Measurements from ENCODE around the gene PTPRQ. TPM values are rescaled to one million over a fixed set of nuclear protein-coding genes. Genes with fewer than 3 reads are reported as not detected.

Gene PTPRQ
- total RNA-seq, 1 experiment from 2014 or later: not detected

- ATAC-seq (no peak), DNase-seq (ENCODE audit: low spot score) (no peak)
- H3K27ac Mint-ChIP-seq: no peak overlapping the region
- H3K36me3 Mint-ChIP-seq: no peaks in the 10 kb centered on the region
- CTCF ChIA-PET: no interaction called here
- no peaks in the 10 kb centered on the region for H3K9me3 Mint-ChIP-seq
- H3K4me1 Mint-ChIP-seq: peaks cover 3% of the 10 kb centered on the region; the same call in 1 of the 2 replicates
- H3K27me3 Mint-ChIP-seq (ENCODE audit: low read depth): no peaks in the 10 kb centered on the region
- POLR2A ChIA-PET: no interaction called here
- H3K4me3 Mint-ChIP-seq: no peak overlapping the region
- TF ChIP-seq ZNF671 (CRISPR knock-in tag; IDR thresholded peaks at IDR 0.05) (no peak), USF2 (CRISPR knock-in tag; IDR thresholded peaks at IDR 0.05) (no peak), IRF1 (CRISPR knock-in tag; IDR thresholded peaks at IDR 0.05) (no peak)
These were observed 176.2 kb downstream of the PTPRQ start for GRCh38 chr12:80620281-80620680.

GRCh38 chr12:80622271-80622670 is 178.2 kb downstream of the PTPRQ start:
- H3K27me3 Mint-ChIP-seq (ENCODE audit: low read depth): no peaks in the 10 kb centered on the region
- ATAC-seq: peak; percentile 50; the same call in 1 of the 2 replicates
- H3K36me3 Mint-ChIP-seq: no peaks in the 10 kb centered on the region
- H3K4me3 Mint-ChIP-seq: no peak overlapping the region
- TF ChIP-seq ZNF423 (CRISPR knock-in tag; IDR thresholded peaks at IDR 0.05) (no peak), ZNF671 (CRISPR knock-in tag; IDR thresholded peaks at IDR 0.05) (no peak), FOXK1 (CRISPR knock-in tag; IDR thresholded peaks at IDR 0.05) (no peak)
- CTCF ChIA-PET: interaction anchor here (0.9 to 2.8 kb wide), 2 partner anchors 11 to 13 kb away, joined by 3 to 16 read pairs; no protein-coding TSS in a partner anchor
- POLR2A ChIA-PET: no interaction called here
- H3K9me3 Mint-ChIP-seq: no peaks in the 10 kb centered on the region
- no peak overlapping the region for H3K27ac Mint-ChIP-seq
- H3K4me1 Mint-ChIP-seq: peaks cover 5% of the 10 kb centered on the region; the same call in 1 of the 2 replicates
- DNase-seq (ENCODE audit: low spot score): no peak

- TF ChIP-seq CTCF (IDR thresholded peaks at IDR 0.05): no peak
- TF ChIP-seq MYBL2 (CRISPR knock-in tag; IDR thresholded peaks at IDR 0.05): no peak
- TF ChIP-seq ZNF512 (CRISPR knock-in tag; IDR thresholded peaks at IDR 0.05; ENCODE audit: borderline replicate concordance): no peak
- TF ChIP-seq ESRRA (CRISPR knock-in tag; IDR thresholded peaks at IDR 0.05; ENCODE audit: borderline replicate concordance): no peak
- no peak for TF ChIP-seq KAT7 (CRISPR knock-in tag; IDR thresholded peaks at IDR 0.05; ENCODE audit: borderline replicate concordance)
- no peak for TF ChIP-seq CDX4 (CRISPR knock-in tag; IDR thresholded peaks at IDR 0.05; ENCODE audit: borderline replicate concordance)
- ChIA-PET POLR2A (no interaction called here), CTCF (no interaction called here)
- Mint-ChIP-seq H3K36me3 (no peaks in the 10 kb centered on the region), H3K4me3 (no peak overlapping the region), H3K9me3 (no peaks in the 10 kb centered on the region), H3K4me1 (peaks cover 10% of the 10 kb centered on the region), H3K27ac (no peak overlapping the region), H3K27me3 (ENCODE audit: low read depth) (no peaks in the 10 kb centered on the region)
- DNase-seq (ENCODE audit: low spot score): no peak
- no peak for ATAC-seq
These were observed 181.0 kb downstream of the PTPRQ start for GRCh38 chr12:80625051-80625450.

- H3K27ac Mint-ChIP-seq: no peak overlapping the region
- POLR2A ChIA-PET: no interaction called here
- H3K36me3 Mint-ChIP-seq: no peaks in the 10 kb centered on the region
- no peak for ATAC-seq
- no peak overlapping the region for H3K4me3 Mint-ChIP-seq
- no peaks in the 10 kb centered on the region for H3K27me3 Mint-ChIP-seq (ENCODE audit: low read depth)
- H3K4me1 Mint-ChIP-seq: peaks cover 10% of the 10 kb centered on the region
- CTCF ChIA-PET: interaction anchor here (1.6 kb wide), 1 partner anchor 18 kb away, joined by 3 read pairs; no protein-coding TSS in a partner anchor
- H3K9me3 Mint-ChIP-seq: no peaks in the 10 kb centered on the region
- DNase-seq (ENCODE audit: low spot score): no peak
- no peak for TF ChIP-seq SMAD4 (CRISPR knock-in tag; IDR thresholded peaks at IDR 0.05)
- TF ChIP-seq FOXK1 (CRISPR knock-in tag; IDR thresholded peaks at IDR 0.05): no peak
- TF ChIP-seq GTF2I (CRISPR knock-in tag; conservative IDR thresholded peaks at IDR 0.05): no peak
- TF ChIP-seq ZNF425 (CRISPR knock-in tag; conservative IDR thresholded peaks at IDR 0.05): no peak
- no peak for TF ChIP-seq ERG (CRISPR knock-in tag; IDR thresholded peaks at IDR 0.05)
- TF ChIP-seq FOXP4 (CRISPR knock-in tag; IDR thresholded peaks at IDR 0.05): no peak
- TF ChIP-seq ZNF416 (CRISPR knock-in tag; IDR thresholded peaks at IDR 0.05): no peak
These were observed 181.9 kb downstream of the PTPRQ start for GRCh38 chr12:80625901-80626300.
